Fibroblast of pulmonary artery (primary cell): ENCODE data around the gene GMPR.
A peak's percentile ranks its signal among the peaks of the same experiment; 100 is the strongest.

ENCODE experiments used
- DNase-seq: peaks from one replicate; pipeline ENCODE4 v3.0.0-alpha.2; 2010; ENCODE audit warnings: low read depth
- H3K4me3 ChIP-seq: replicated peaks from 2 replicates; pipeline ENCODE4 v1.5.1; 2011; ENCODE audit warnings: low read depth, mild to moderate bottlenecking, control low read depth, low read length, moderate library complexity
- TF ChIP-seq, protein P1 (sequence below): IDR thresholded peaks from 2 replicates; pipeline ENCODE4 v1.5.1; 2011; ENCODE audit warnings: mild to moderate bottlenecking, control low read depth, low read length, inconsistent platforms; ENCODE audit errors: missing control alignments

The GMPR gene

DNA sequence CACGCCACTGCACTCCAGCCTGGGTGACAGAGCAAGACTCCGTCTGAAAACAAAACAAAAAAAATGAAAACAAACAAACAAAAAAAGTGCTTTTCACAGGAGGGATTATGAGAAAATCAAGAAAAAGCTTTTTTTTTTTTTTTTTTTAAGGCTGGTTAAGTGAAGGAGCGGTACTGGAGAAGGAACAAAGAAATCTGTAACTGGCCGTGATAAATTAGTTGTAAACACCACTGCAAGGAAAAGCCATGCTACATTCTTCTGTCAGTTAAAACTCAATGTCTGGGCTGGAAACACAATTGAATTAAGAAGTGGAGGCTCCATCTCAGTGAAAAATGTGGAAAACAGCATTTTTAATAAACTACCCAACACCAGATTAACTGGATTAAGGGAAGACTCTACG lies 6.3 kb upstream of the GMPR start:
- no peak for DNase-seq
- TF ChIP-seq, protein P1, sequence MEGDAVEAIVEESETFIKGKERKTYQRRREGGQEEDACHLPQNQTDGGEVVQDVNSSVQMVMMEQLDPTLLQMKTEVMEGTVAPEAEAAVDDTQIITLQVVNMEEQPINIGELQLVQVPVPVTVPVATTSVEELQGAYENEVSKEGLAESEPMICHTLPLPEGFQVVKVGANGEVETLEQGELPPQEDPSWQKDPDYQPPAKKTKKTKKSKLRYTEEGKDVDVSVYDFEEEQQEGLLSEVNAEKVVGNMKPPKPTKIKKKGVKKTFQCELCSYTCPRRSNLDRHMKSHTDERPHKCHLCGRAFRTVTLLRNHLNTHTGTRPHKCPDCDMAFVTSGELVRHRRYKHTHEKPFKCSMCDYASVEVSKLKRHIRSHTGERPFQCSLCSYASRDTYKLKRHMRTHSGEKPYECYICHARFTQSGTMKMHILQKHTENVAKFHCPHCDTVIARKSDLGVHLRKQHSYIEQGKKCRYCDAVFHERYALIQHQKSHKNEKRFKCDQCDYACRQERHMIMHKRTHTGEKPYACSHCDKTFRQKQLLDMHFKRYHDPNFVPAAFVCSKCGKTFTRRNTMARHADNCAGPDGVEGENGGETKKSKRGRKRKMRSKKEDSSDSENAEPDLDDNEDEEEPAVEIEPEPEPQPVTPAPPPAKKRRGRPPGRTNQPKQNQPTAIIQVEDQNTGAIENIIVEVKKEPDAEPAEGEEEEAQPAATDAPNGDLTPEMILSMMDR: no peak
- H3K4me3 ChIP-seq: no peak overlapping the region

DNA sequence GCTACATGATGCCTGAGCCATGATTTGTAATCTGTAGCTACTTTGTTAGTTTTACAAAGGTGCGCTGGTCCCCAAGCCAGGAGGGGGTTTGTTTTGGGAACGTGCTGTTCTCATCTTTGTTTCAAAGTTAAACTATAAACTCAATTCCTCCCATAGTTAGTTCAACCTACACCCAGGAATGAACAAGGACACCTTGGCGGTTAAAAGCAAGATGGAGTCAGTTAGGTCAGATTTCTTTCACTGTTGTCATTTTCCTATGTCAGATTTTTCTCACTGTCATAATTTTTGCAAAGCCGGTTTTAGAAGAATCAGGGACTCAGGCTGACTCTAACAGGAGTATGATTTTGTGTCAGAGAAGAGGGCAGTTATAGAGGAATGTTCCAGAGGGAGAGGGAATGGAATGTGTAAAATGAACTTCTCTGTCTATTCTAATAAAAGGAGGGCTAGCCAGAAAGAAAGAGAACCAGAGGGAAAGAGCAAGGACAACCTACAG lies 2.3 kb upstream of the GMPR start:
- H3K4me3 ChIP-seq: no peak overlapping the region
- TF ChIP-seq, protein P1: no peak
- DNase-seq: no peak

DNA sequence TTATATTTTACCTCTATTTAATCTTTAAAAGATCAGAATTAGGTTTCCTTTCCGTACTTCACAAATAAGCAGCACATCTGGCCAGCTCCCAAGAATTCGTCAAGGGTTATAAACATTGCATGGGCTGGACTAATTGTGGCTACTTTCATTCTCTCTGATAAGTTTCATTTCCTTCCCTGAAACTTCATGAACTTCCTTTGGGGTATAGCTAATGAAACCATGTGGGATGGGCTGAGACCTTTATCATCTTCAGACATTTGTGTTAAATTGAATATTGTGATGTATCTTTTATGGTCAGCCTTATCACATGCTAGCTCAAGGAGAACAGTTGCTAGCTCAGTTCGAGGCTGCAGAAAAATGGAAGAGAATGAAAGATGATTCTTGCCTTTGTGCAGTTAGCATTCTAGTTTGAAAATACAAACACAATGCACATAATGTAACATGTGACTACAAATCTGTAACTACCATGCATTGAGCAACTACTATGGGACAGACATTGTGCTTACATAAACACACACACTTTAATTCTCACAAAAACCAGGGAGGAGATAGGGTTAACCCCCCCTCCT lies 1.7 kb upstream of the GMPR start:
- TF ChIP-seq, protein P1: no peak
- H3K4me3 ChIP-seq: peak overlapping the region; percentile 13
- DNase-seq: peak; percentile 68

DNA sequence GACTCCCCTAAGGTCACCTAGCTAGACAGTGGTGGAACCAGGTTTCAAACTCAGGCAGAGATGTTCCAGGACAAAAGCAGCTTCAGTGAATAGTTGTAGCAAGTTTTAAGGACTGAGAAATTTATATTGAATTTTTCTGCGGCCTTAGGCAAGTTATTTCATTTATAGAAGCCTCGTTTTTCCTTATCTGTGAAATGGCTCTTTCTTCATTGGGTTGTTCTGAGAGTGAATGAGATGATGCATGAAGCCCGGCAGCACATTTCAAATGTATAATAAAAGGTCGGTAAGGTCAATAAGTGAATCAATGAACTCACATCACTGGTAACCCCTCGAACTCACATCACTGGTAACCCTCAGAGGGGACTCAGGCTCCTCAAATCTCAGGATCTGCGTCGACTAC lies 1.1 kb upstream of the GMPR start:
- no peak overlapping the region for H3K4me3 ChIP-seq
- TF ChIP-seq, protein P1: no peak
- DNase-seq: no peak

DNA sequence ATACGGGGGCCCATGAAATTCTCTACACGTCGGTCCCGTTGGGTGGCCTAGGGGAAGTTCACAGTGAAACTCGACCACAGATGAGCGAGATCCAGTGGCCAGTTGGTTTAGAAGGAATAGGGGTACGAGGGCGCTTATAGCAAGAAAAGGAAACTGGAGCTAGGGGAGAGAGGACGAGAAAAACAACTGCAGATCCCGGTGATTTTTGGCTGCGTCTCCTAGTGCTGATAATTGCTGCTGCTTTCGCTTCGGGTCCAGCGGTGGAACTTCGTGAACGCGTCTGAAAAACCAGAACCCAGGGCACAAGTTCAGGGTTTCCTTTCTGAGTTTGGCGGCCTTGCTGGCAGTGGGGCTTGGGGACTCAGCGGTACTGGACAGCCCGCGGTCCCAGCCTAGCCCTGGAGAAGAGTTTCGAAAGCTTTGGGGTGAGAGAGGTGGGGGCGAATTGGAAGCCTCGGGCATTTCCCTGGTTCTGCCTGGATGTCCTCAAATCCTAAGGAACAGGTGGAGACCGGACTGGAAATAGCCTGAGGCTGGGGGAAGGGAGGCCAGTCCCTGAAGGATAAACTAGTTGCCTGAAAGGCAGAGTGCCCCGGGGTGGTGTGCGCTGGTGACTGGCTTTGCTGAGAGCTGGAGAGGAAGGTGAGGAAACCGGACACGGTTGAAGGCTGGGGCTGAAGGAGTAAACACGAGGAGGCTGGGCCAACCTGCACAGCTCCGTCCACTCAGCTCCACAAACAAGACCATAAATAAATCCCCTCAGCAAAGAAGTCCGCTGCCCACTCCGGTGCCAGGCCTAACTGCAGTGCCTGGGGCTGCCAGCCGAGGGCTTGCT lies 793 bp downstream of the GMPR start:
- TF ChIP-seq, protein P1: peak; percentile 20
- H3K4me3 ChIP-seq: peak overlapping the region; percentile 70
- DNase-seq: peak; percentile 43

DNA sequence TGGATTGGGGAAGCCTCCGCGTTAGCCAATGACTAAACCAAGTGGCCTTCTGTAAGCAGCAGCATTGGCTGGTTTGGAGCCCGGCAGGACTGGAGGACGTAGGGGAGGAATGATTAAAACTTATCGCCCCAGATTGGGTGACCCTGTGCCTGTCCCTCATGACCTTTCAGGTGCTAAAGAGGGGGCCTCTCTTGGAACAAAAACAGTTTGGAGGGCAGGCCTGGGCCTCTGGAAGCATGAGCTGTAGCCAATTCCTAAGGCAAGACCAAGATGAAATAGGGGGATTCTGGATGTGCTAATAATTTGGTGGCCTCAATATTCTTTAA lies 1.4 kb downstream of the GMPR start:
- H3K4me3 ChIP-seq: no peak overlapping the region
- no peak for DNase-seq

More for the DNA sequence above, 1.4 kb downstream of the GMPR start:
- TF ChIP-seq, protein P1: no peak
